GM19193 (cell line): ENCODE data around the gene TNIP3.

Experiments
- POLR2A ChIP-seq: IDR thresholded peaks from 4 replicates; pipeline ENCODE4 v1.6.1; 2011; ENCODE audit not compliant: insufficient read depth, insufficient read length; ENCODE audit errors: extremely low read depth

TNIP3 gene

DNA sequence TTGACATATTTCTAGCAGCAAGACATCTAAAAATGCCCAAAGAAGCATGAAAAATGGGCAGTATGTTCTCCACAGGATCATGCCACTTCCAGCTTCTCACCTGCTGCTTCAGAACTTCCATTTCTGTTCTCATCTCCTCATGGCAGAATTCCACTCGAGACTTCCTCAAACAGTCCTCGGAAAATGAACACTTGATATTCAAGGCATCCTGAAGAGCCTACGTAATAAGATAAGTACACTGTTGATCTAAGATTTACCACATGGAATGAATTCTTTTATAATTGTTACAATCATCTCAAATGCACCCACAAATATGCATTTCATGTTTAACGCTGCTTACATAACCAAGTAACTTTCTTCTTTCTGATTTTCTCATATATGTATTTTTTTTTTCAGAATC lies 14.1 kb downstream of the TNIP3 start:
- TF ChIP-seq POLR2A: no peak

DNA sequence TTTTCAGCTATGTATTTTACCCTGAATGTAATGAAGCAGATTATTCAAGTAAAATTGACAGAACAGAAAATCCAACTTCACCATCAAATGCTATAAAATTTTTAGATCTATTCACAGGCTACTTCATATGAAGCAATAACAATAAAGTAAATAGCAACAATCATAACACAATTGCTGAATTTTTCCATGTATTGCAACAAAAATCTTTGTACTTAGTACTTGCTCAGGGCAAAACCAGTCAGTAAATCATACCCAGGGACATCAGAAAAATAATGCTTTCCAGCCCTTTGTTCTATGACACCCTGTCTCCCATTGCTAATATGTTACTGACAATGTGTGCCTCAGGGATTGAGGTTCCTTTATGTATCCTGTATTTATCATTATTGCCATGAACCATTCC lies 15.5 kb downstream of the TNIP3 start:
- TF ChIP-seq POLR2A: no peak

DNA sequence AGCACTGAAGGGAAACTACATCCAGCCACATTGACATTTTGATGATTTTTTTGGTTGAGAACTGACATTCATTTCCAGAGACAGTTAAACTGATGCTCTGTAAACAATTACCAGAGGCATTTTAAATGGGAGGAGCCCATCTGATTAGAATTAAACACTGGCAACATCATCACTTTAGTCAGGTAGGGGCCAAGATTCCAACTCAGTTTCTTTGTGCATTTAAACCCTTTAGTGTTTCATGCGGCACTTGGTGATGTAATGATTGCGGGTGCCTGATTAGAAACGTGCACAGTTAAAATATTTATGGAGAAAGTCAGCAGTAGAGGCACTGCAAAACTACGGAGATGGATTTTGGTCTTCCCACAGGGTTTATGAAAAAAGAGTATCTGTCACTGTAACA lies 16.1 kb downstream of the TNIP3 start:
- no peak for TF ChIP-seq POLR2A

DNA sequence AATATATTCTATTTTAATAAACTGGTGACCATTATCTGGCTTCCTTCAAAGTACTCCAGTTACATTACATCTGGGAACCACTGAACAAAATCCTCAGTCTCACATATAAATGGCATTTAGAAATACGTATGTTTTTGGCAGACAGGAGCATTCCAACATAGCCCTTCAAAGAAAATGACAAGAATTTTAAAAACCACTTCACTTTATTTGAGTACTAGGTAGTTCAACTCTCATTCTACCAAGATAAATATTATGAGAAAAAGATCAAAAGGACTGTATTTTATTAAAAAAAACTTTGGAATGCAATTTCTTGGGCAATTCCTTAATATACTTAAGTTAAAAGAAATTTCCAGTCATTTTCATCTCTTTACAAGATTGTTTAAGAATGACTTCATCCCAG lies 17.6 kb downstream of the TNIP3 start:
- TF ChIP-seq POLR2A: no peak

DNA sequence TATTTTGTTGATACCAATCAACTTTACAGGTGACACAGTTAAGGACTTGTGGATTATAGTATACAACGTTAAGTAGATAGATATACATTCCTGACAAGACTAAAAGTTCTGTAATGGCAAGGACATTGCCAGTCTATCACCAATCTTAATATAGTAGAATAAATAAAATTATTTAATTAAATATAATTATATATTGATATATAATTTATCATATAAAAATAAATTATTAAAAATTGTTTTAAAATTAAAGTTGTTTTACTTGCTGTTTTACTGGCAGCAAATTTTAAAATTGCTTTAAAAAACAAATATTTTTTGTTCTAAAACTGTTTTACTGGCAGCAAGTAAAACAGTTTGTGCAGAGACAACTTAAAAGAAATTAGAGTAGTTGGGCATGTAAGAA lies 18.7 kb downstream of the TNIP3 start:
- TF ChIP-seq POLR2A: no peak

DNA sequence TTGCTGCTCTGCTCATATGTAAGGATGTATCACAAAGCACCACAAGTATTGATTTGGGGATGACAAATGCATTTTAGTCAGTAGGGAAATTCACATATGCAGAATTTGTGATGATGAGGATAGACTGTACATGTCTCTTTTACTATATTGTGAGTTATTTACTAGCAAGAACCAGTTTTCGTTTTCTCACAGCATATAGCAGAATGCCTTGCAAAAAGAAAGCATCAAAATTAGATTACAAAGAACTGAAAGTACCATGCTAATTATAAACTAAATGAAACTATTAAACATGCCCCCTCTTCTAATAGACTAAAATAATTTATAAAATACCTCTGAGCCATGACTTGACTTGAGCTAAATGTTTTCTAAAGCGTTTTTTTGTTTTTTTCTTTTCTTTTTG lies 20.1 kb downstream of the TNIP3 start:
- TF ChIP-seq POLR2A: no peak

DNA sequence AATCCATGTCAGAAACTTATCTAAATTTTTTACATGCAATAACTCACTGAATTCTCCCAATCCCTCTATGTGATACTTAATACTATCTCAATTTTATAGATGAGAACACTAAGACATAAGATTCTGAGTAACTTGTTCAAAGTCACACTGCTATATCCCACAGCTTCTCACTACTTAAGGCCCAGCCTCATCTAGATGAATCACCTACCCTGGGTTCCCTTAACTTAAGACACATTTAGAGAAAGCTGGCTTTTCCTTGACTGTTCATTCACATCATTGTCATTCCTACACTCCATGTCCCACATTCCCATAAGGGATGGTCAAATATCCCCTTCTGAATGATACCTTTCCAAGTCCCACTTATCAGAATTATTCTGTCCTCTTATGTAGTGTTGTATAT lies 21.0 kb downstream of the TNIP3 start:
- no peak for TF ChIP-seq POLR2A

DNA sequence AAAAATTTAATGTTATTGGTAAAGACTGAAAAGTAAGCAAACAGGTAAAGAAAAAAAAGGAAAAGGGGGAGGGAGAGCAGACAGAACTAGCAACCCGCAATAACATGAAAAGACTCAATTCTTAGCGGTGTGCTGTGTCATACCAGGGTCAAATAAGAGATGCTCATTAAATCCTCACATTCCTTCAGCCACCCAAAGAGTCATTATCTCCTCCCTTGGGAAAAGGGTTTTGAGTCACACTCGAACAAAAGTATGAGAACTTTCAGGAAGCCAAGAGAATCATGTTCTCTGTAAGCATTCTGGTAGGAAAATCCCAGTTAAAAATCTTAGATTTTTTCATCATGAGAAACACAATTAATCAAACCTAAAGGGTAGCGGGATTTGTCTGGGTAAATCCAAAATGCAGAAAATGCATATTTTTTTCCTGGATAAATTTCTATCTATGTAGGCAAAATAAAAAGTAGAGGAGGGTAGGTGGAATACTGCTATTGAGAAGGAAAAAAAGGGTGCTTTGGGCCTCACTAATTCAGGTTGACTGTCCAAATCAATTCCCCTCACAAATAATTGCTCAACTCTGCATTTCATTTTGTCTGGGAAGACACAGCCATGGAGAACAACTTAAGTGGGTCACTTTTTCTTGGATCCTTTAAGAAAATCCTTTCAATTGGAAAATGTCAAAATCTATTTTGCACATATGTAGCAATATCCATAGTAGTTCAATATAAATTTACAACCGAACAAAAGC lies 23.2 kb downstream of the TNIP3 start:
- no peak for TF ChIP-seq POLR2A

DNA sequence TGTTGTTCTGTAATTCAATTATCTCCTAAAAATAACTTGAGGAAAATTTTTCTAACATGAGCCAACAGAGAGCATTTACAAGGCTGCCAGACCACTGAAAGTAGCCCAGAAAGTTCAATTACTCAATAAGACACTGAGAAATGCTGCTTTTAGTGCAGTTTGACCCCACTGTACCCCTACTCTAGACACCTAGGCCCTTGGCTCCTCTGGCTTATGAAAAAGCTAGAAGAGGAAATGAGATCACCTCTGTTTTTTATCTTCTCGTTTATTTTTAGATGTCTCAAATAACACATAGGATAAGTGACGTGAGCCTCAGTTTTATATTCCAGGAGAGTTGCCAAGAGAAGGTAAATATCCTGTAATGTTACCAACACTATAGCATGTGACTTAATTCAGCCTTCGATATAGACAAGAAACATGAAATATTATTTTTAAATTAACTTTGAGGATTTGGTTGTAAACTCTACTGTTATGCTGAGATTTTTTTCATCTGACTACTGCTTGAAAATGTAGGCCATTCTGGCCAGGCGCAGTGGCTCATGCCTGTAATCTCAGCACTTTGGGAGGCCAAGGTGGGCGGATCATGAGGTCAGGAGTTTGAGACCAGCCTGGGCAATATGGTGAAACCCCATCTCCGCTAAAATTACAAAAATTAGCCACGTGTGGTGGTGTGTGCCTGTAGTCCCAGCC lies 24.4 kb downstream of the TNIP3 start:
- no peak for TF ChIP-seq POLR2A

DNA sequence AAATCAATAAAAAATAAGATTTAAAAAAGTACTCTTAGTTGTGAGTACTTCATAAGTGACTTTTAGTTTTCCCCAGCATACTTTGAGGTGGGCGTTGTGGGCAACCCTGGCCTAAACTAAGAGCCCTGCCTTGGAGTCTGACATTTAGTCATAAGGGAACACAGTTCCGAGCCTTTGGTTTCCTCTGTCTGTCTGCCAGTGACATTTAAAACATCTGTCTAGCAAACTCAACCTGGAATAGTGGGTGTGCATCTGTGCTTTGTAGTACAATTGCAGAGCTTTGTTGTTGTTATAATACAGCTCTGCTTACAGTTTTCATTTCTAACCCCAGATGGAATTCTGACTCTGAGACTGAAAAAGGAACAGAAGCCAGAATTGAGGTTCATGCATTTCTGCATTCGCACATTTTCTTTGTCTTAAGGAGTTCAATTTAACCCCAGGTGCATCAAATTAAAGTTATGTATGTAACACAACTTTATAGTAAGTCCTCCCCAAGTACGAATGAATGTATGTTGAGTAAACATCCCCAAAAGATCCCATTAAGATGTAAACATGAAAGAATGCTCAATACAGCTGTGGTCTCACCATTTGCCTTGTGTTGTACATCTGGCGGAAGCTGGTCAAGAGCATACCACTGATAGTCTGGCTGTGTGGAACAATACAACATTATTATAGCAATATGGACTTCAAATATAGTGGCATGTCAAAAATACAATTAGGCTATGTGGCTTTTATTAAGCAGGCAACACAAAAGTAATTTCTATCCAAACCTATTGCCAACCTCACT lies 25.9 kb downstream of the TNIP3 start:
- no peak for TF ChIP-seq POLR2A

DNA sequence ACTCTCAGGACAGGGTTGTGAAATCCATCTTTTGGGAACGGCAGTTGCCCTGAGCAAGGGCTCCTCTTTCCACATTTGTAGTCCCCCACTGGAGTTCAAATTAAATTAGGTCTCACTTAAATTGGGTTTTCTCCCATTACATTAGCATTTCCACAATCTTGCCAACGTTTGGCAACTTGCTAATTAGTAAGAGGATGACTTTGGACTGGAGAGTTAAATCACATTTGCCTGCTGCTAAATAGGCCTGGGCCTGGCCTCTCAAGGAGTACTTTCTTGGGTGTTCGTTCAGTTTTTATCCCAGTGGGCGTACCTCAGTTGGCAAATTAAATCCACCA lies 33.8 kb downstream of the TNIP3 start:
- no peak for TF ChIP-seq POLR2A

DNA sequence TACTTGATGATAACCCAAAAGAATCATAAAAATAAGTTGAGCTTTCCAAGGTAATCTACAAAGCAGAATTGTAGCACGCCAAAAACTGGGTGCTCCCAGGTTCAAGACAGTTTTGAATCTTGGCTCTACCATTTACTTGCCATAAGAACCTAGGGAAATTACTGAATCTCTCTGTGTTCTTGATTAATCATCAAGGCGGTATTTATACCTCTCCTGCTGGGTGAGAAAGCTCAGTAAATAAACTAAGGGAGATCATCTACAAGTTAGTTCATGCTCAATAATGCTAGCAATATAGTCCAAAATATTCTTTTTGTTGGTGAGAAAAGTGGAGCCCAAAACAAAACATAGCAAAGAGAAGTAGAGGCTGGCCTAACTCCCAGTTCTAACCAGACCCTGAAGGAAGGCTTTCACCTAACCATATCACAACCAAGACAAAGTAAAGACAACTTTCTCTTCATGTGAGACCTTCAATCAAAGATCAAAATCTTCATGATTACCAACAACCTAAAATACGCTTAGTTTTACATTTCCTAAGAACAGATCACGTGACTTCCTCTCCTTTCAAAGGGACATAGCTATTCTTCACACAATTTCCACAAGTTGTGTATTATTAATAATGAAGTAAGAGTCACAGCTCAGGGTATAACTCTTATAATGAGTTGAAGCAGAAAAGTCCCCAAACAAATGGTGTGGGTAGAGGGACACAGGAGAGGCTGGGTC lies 34.4 kb downstream of the TNIP3 start:
- no peak for TF ChIP-seq POLR2A

DNA sequence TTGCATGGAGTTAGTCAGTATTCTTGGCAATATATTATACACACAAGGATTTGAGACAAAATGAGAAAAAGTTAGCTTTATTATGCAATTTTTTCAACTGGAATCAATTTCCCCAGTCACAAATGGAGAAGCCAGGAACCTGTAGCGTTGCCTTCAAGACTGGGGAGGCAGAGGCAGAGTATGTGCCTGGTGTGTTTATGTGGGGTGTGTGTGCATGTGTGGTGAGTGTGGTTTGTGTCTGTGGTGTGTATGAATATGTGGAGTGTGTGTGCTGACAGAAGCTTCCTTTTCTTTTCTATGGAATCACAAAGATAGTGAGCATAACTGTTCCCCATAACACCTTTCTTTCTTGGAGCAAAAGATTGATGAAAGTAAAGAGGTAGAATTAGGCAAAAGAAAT lies 37.0 kb downstream of the TNIP3 start:
- no peak for TF ChIP-seq POLR2A

DNA sequence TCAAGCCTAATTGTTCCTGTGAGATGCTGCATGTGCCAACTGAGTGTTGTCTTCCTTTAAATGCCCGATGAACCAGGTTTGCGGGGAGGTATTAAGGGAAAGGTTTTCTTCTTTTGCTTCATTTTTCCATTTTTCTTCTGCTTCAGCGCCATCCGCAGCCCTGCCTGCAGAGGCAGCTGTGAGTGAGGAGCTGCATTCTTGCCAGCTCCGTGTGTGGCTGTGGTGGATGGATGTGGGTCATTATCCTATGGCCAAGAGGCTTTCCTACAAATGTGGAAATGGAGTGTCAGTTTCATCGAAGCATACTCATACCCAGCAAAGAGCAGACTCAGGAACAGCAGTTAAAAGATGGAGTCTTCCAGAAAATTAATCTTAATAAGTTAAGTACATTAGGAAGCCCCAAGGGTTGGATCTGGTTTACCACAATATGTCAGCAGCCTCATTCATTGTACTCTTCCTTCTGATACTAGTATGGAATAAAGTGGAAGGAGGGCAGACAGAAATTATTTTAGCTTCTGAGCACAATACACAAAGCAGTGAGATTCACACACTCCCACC lies 37.6 kb downstream of the TNIP3 start:
- no peak for TF ChIP-seq POLR2A

DNA sequence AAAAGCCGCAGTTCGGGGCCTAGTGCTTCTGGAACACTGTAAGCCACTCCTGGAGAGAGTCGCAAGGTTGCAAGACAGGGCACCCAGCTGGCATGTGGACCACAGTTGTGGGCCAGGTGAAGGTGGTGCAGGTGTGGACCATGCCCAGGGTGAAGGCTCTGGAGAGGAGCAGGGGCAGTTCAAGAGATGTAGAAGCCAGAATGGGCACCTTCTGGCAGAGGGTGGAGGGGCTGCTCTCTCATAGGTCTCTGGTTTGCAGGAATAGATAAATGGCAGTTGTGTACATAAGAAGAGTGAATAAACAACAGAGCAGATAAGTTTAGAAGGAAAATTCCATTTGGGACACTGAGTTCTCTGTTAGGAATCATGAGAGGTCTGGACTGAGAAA lies 38.6 kb downstream of the TNIP3 start:
- no peak for TF ChIP-seq POLR2A
